Measurements from ENCODE around the gene ZFAND2A.

GRCh38 chr7:1117321-1117928 is 42.6 kb downstream of the ZFAND2A start:
- TF ChIP-seq CTCF (IDR thresholded peaks at IDR 0.05; ENCODE audit: low read length) = no peak
- TF ChIP-seq EZH2 (IDR thresholded peaks at IDR 0.05; ENCODE audit: borderline replicate concordance, low read length) = no peak

Measured in OCI-LY1 (cell line).